Measurements from ENCODE around the gene CAPN9.

DNA sequence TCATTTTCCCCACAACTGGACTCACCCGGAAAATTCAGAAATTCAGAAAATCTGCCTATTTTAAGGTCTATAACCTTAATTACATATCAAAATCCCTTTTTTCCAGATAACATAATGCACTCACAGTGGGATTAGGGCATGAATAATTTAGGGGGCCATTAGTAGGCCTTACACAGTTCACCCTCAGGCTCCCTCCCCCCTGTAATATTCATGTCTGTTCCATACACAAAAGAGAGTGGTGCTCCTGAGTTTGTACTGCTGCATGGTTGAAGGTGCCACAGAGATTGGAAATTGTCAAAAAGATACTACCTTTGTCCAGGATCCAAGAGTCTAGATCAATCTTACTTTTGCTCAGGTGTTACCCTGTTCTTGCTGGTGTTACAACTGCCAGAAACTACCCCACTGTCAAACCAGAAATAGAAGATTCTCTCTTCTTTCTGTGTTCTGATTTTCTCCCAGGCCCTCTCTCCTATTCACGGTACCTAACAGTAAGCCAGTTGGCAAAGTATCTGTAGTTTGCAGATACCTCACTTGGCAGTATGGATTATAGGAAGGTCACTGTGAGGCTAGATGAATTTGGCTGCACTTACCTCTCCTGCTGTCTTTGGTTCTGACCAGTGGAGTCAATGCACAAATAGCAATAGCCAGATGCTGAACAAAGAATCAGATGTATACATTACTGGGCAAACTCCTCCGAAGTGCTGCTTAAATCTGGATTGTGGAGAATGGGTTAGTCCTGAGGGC lies 67.9 kb downstream of the CAPN9 start:
- TF ChIP-seq POLR2AphosphoS5 (IDR thresholded peaks at IDR 0.05; ENCODE audit: borderline replicate concordance, low read depth, low read length): no peak
- TF ChIP-seq EZH2 (IDR thresholded peaks at IDR 0.05): no peak
- no peak for TF ChIP-seq FOXP2 (optimal IDR thresholded peaks at IDR 0.05; ENCODE audit: control extremely low read depth, extremely low read length, insufficient read depth)

Measured in SK-N-MC (cell line).